Stimulated activated effector memory CD8-positive, alpha-beta T cell treated with anti-CD3 and anti-CD28 coated beads, Interleukin-12 subunit alpha, Interleukin-12 subunit beta, amount 100 ng/mL, for 72 hours (primary cell): Measurements from ENCODE around the gene SEMA6A.

Experiments used
- ATAC-seq: fragments of 150-1000 bp; cut with Tn5 transposase; 2 replicates; pipeline ENCODE4 v1.10.0; 2021
- DNase-seq, 2 donors: peaks; one replicate each; pipeline ENCODE4 v3.0.0; 2021 to 2022; ENCODE audit warnings: low spot score in 2 of 2
- H3K27ac Mint-ChIP-seq: one replicate; pipeline ENCODE4 v1.8.0; 2022; ENCODE audit warnings: mild to moderate bottlenecking, mixed read lengths
- H3K36me3 Mint-ChIP-seq: one replicate; pipeline ENCODE4 v1.8.0; 2022; ENCODE audit warnings: mild to moderate bottlenecking, mixed read lengths
- H3K4me1 Mint-ChIP-seq: one replicate; pipeline ENCODE4 v1.8.0; 2022; ENCODE audit warnings: mixed read lengths
- H3K4me3 Mint-ChIP-seq: one replicate; pipeline ENCODE4 v1.8.0; 2022; ENCODE audit warnings: mild to moderate bottlenecking, mixed read lengths
- H3K9me3 Mint-ChIP-seq: one replicate; pipeline ENCODE4 v1.8.0; 2022; ENCODE audit warnings: mixed read lengths

Gene SEMA6A

DNA sequence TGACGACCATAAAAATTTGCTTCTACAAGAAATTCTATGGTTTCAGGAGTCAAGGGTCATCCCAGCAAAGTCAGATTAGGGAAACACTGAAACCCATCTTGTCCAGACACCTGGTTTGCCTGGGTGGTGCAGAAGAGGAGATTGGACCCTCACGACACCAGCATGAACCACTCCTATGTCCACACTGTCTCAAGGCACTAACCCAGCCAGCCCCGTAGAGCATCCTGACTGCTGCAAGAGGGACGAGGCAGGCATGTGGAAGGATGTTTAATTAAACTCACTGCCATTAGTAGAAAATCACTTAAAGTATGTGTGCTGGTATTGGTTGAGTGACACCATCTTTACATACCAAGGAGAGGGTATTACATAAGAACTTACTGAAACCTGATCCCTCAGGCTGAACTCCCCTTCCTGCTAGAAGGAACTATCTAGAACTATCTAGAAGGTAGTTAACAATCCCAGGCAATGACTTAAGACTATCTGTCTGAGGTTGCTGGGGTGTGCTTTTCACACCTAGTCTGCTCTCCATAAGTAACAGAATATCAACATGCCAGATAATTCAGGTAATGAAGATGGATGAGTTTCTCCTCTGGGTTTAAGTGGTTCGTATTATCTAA is 93.6 kb downstream of the SEMA6A start:
- Mint-ChIP-seq H3K36me3 (no peaks in the 10 kb centered on the region), H3K4me1 (no peaks in the 10 kb centered on the region), H3K4me3 (no peak overlapping the region), H3K9me3 (peaks cover 8% of the 10 kb centered on the region), H3K27ac (no peak overlapping the region)
- no peak for ATAC-seq
- no peak for DNase-seq

DNA sequence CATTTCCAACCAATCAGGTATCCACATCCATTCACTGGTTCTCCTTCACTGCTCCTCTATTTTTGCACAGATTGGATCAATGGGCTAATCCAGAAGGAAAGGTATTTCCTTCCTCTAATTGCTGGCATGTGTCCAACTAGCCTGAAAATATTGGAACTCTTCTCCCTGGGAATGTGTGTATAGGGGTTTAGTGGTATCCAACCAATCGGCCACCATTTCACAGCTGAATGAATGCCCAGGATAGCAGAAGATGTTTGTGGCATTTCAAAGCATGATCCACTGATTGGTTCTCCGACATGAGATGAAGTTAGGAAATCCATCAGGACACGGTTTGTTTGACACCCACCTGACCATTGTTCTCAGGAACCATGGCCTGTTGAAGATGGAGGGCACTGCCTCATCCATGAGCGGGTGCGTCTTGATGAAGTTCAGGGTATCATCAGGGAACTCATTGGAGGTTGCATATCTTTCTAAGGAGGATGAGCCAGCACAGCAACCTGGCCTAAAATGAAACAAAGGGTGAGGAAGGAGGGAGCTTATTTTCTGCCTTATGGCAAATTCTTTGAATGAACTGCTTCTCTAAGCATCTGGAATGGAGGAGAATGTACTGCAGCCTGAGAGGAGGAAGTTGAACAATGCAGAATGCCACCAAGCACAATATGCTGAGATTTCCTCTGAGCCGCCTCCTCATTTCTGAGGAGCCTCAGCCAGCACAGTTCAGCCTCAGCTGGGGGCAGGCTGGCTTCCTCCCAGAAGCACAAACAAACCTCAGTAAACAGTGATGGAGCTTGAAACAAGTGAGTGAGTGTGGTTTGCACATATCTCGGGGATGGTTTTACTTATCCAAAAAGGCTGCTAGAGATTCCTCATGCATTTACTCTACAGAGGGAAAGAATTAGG is 94.6 kb downstream of the SEMA6A start:
- Mint-ChIP-seq H3K9me3 (peaks cover 8% of the 10 kb centered on the region), H3K4me1 (no peaks in the 10 kb centered on the region), H3K4me3 (no peak overlapping the region), H3K36me3 (no peaks in the 10 kb centered on the region), H3K27ac (no peak overlapping the region)
- ATAC-seq (no peak), DNase-seq (no peak)

DNA sequence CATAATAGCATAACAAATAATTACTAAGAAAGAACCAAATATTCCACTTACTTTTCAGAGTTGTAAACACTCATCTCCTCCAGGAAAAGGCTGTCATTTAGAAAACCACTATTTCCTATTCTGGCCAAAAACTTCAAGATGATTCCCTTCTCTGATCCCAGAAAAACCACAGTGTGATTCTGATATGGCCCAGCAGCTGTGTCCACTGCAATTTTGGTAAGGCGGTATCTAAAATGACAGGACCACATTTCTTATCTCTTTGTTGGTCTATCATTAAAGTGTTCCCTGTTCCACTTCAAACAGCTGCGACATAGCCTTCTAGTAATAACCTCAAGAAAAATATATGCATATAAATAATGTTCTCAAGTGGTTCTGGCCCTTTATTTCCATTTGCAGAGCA is 96.1 kb downstream of the SEMA6A start:
- no peak overlapping the region for H3K4me3 Mint-ChIP-seq
- H3K36me3 Mint-ChIP-seq = no peaks in the 10 kb centered on the region
- H3K4me1 Mint-ChIP-seq = no peaks in the 10 kb centered on the region
- DNase-seq (no peak), ATAC-seq (no peak)
- H3K27ac Mint-ChIP-seq = no peak overlapping the region
- peaks cover 8% of the 10 kb centered on the region for H3K9me3 Mint-ChIP-seq

DNA sequence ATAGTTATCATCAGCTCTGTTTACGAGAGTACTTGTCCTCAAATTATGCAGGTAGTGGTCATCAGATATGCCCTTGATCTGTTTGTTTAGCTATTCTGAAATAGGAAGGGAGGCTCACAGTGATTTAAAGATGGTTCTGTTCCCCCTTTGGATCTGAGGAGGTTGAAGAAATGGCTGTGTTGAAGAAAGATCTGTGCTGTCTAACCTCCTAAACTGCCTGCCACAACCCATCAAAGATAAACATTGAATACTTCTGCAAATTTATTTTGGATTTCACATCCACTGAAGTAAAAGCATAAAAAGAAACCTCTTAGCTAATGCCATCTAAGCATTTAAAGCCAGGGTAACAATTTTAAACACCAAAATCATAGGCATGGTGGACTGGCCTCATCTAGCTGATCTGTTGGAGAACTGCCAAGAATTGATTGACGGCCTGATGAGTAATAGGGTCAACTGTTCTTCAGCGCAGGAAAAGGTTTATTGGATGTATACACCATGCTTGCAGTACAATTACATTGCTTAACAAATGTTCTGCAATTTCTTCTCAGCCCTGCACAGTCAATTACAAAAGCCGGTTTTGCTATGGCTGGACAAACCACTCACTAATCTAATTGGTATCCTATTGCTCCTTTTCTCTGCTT is 97.6 kb downstream of the SEMA6A start:
- Mint-ChIP-seq H3K27ac (no peak overlapping the region), H3K4me1 (no peaks in the 10 kb centered on the region), H3K4me3 (no peak overlapping the region), H3K9me3 (peaks cover 8% of the 10 kb centered on the region), H3K36me3 (no peaks in the 10 kb centered on the region)
- DNase-seq = no peak
- no peak for ATAC-seq

DNA sequence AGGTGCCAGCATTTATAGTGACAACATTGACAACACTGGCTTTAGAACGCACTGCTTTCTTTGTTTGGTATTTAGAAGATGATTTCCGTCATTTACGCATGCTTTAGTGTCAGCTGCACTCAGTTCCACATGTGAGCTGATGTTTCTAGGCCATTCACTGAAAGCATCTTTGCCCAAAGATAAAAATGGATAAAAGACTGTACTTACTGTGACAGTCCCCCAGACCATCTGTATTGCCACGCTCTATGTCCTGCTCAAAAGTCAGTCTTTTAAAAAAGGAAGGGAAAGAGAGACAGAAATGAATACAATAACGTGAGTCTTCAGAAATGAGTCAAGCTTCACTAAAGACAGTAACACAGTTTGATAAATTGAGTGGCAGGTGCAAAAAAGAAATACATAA is 99.3 kb downstream of the SEMA6A start:
- no peaks in the 10 kb centered on the region for H3K4me1 Mint-ChIP-seq
- no peak overlapping the region for H3K27ac Mint-ChIP-seq
- H3K9me3 Mint-ChIP-seq = peaks cover 8% of the 10 kb centered on the region

DNA sequence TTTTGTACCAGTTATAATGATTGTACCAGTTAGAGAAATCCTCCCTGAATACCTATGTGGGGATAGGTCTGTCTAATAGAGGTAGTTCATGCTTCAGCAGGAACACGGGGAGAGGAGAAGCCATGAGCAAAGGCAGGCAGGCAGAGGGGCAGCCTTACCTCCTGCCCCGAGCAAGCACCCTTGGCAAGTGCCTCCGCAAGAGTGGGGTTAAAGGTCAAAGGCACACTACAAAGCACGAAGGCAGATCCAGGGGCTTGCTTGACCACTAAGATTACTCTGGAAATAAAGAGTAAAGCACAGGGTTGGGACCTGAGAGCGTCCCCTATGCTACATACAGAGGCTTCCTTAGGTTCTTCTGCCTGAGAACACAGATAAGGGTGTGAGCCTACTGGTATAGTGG is 100.9 kb downstream of the SEMA6A start:
- H3K4me1 Mint-ChIP-seq = no peaks in the 10 kb centered on the region
- DNase-seq (no peak), ATAC-seq (no peak)
- H3K27ac Mint-ChIP-seq = no peak overlapping the region
- no peaks in the 10 kb centered on the region for H3K36me3 Mint-ChIP-seq
- no peak overlapping the region for H3K4me3 Mint-ChIP-seq
- peaks cover 8% of the 10 kb centered on the region for H3K9me3 Mint-ChIP-seq

More for the DNA sequence above, 99.3 kb downstream of the SEMA6A start:
- Mint-ChIP-seq H3K4me3 (no peak overlapping the region), H3K36me3 (no peaks in the 10 kb centered on the region)
- DNase-seq (no peak), ATAC-seq (no peak)

DNA sequence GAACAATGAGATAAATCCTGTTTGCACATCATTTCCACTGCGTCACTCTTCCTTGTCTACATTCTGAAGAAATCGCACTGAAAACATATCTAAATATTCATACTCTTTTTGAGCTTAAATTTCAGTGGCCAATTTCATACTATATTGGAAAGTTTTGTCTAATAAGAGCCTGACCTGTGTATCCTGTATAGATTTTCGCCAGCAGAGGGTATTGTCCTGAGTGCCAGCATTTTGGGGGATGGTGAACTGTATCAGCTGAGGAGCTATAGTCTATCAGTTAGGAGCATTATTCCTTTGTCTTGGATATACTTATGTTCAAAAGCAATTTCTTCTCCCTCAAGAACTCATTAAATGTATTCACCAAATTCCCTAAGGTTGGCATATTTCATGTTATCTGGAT is 102.3 kb downstream of the SEMA6A start:
- DNase-seq (no peak), ATAC-seq (no peak)
- Mint-ChIP-seq H3K36me3 (no peaks in the 10 kb centered on the region), H3K4me1 (no peaks in the 10 kb centered on the region), H3K27ac (no peak overlapping the region), H3K4me3 (no peak overlapping the region), H3K9me3 (peaks cover 5% of the 10 kb centered on the region)

DNA sequence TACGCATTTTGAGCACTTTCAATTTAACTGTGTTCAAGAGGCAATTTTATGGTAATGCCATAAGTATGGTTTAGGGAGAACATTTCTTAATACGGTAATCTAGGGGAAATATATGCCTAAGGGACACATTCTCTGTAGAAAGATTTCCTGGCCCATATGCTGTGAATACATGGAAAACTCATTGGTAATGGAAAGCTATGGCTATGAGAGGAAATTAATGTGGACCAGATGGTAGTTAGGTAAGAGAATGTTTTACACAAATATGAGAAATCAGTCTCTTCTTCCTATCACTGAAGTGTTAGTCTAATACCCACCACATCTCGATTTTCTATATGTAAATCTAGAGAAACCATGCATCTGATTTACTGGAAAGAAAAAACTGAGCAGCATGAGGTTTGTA is 105.0 kb downstream of the SEMA6A start:
- Mint-ChIP-seq H3K36me3 (no peaks in the 10 kb centered on the region), H3K4me3 (no peak overlapping the region), H3K9me3 (no peaks in the 10 kb centered on the region), H3K4me1 (no peaks in the 10 kb centered on the region), H3K27ac (no peak overlapping the region)
- DNase-seq = no peak
- ATAC-seq = no peak

DNA sequence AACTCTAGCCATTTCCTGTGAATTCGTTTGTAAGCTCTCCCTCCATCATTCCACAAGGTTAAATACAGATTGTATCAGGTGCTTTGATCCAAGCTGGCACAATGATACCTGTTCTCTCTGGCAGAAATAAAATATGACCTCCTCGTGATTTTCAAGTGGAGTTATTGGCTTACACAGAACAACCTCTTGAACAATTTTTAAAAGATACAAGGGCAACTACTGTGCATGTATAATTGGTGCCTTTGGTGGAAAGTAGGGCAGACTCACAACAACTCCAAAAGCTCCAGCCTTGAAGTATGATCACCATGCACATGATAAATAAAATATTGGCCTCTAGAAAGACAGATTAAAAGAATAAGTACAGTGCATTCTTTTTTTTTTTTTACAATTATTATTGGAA is 106.0 kb downstream of the SEMA6A start:
- Mint-ChIP-seq H3K9me3 (peaks cover 5% of the 10 kb centered on the region), H3K36me3 (no peaks in the 10 kb centered on the region), H3K4me1 (no peaks in the 10 kb centered on the region), H3K4me3 (no peak overlapping the region), H3K27ac (no peak overlapping the region)
- DNase-seq = no peak
- ATAC-seq = no peak

DNA sequence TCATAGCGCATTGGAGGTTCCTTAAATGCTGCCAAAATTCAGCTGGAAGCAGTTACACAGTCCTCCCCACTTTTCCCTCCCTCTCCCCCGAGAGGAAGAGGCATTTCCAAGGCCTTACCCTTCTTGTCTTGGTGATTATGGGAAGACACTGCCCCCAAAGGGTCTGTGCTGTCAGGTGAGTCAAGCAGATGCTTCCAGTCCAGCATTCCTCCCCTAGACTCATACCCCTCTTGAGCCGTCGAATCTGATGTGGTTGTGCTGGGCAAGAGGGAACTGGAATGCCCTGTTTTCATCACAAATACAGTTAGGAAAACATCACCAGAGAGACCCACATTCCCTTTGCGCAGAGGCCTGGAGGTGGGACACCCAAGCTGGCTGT is 107.2 kb downstream of the SEMA6A start:
- peaks cover 5% of the 10 kb centered on the region for H3K9me3 Mint-ChIP-seq
- H3K27ac Mint-ChIP-seq = no peak overlapping the region
- no peak overlapping the region for H3K4me3 Mint-ChIP-seq
- H3K36me3 Mint-ChIP-seq = no peaks in the 10 kb centered on the region
- no peak for DNase-seq
- no peaks in the 10 kb centered on the region for H3K4me1 Mint-ChIP-seq
- no peak for ATAC-seq

DNA sequence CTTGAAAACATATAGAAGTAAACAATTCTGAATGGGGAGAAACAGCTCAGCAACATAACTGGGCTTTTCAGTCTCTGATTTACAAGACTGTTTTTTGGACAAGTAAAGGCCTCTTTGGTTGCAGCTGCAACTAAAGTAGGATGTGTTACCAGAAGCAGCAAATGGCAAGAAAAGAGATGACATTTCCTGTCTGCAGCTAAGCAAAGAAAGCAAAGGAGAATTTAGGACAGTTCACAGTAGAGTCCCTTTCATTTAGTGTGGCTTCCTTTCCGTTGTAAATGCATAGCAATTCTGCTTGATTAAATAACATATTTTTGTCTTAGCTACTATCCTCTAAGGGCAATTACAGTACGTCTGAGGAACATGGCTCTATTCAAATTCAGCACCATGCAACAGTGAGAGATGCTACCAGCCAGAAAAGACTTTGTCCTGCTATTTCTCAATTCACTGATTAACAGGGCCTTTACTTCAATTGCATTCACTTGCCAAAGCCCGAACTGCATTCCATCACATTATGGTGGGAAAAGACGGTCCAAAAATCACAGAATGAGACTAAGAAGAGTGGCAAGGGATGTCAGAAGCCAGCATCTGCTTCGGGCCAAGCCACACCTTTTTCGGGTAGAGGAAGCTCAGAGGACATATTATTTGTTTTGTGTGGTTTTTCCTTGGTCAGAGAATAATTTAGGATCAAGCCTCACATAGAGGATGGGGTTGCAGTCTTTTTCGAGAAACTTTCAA is 107.7 kb downstream of the SEMA6A start:
- DNase-seq = no peak
- ATAC-seq = no peak
- H3K4me1 Mint-ChIP-seq = no peaks in the 10 kb centered on the region
- no peak overlapping the region for H3K27ac Mint-ChIP-seq
- H3K9me3 Mint-ChIP-seq = peaks cover 5% of the 10 kb centered on the region
- no peaks in the 10 kb centered on the region for H3K36me3 Mint-ChIP-seq
- H3K4me3 Mint-ChIP-seq = no peak overlapping the region

DNA sequence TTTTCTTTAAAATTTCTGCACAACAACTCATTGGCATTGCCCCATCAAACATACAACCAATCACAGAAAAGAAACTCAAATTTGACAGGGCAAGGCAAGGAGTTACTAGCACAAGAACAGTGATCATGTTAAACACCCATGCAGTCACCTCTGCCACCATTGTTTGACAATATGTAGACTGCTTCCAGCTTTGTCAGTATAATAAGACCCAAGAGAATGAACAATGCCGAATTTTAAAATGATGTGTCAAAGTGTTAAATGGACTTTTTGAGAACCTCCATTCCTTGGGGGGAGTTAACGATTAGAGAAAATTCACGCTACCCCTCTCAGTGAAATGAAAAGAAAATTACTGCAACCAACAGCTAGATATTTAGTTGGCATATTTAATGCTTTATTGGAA is 109.2 kb downstream of the SEMA6A start:
- no peak for ATAC-seq
- Mint-ChIP-seq H3K4me1 (no peaks in the 10 kb centered on the region), H3K36me3 (no peaks in the 10 kb centered on the region), H3K9me3 (peaks cover 5% of the 10 kb centered on the region), H3K4me3 (no peak overlapping the region), H3K27ac (no peak overlapping the region)
- no peak for DNase-seq

DNA sequence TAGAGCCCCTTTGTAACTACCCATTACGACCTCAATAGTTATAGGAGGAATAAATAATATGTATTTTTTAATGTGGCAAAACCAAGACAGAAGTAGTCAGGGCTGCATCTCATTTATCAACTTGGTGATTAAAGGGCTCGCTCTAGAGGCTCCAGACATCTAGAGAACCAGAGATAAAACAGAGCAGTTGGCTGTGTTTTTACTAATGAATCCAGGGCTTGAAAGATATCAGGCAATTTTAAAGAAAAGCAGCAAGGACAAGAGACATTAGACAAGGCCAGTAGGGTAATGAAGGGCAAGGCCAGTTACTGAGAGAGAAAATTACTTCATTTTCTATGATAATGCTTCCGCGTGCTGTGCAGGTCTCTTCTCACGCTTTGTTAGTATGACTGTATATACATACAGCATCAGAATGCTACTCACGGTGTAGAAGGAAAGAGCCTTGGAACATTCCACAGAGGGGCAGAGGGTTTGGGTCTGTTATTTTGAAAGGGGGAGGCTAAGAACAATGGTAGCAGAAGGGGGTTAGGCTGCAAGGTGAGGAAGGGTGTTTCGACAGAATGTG is 110.4 kb downstream of the SEMA6A start:
- no peak overlapping the region for H3K27ac Mint-ChIP-seq

DNA sequence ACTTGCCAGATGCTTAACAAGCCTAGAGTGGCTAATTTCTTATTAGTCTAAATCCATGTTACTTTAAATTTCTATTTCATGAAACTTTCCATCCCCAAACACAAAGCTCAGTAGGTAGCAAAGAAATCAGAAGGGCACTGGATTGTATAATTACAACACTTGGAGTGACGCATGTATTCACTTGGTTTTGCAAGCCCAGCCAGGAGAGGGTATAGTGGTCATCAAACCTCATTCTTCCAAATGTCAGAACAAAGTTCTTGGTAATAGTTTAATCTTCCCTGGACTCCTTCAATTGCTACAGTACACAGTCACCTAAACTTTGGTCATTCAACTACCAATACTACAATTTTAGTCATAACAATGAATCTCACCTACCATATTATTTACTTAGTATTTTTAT is 112.1 kb downstream of the SEMA6A start:
- H3K4me1 Mint-ChIP-seq = no peaks in the 10 kb centered on the region

More for the DNA sequence above, 110.4 kb downstream of the SEMA6A start:
- ATAC-seq (no peak), DNase-seq (no peak)
- Mint-ChIP-seq H3K4me3 (no peak overlapping the region), H3K4me1 (no peaks in the 10 kb centered on the region), H3K36me3 (no peaks in the 10 kb centered on the region), H3K9me3 (peaks cover 5% of the 10 kb centered on the region)

DNA sequence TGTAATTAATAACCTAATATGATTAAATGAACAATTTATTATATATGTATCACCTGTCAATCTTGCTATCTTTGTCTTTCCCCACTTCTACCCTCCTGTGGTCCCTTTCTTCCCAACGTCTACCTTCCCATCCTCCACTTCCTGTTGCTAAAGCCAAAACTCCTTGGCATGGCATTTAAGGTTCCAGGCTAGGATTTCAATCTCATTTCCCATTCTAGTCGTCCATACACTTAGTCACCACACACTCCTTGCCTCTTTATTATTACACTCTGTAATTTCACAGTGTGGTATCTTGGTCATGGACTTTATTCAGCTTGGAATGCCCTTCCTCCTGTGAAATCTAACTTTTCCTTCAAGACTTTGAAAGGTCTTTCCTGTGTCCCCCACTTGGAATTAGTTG is 115.3 kb downstream of the SEMA6A start:
- no peak overlapping the region for H3K27ac Mint-ChIP-seq
- H3K4me3 Mint-ChIP-seq = no peak overlapping the region
- no peaks in the 10 kb centered on the region for H3K36me3 Mint-ChIP-seq
- DNase-seq (no peak), ATAC-seq (no peak)
- H3K4me1 Mint-ChIP-seq = no peaks in the 10 kb centered on the region
- peaks cover 3% of the 10 kb centered on the region for H3K9me3 Mint-ChIP-seq

More for the DNA sequence above, 112.1 kb downstream of the SEMA6A start:
- Mint-ChIP-seq H3K36me3 (no peaks in the 10 kb centered on the region), H3K27ac (no peak overlapping the region), H3K9me3 (peaks cover 5% of the 10 kb centered on the region), H3K4me3 (no peak overlapping the region)
- ATAC-seq = no peak
- DNase-seq = no peak
